Endothelial cell (in vitro differentiated cells): ENCODE measurements around the gene CCDC122. TPM values are rescaled to one million over a fixed set of nuclear protein-coding genes. Genes with fewer than 3 reads are reported as not detected.

Experiments used
- DNase-seq: peaks from one replicate; pipeline ENCODE4 v3.0.0; 2021; ENCODE audit warnings: low spot score
- H3K27ac Mint-ChIP-seq: one replicate; pipeline ENCODE4 v1.8.0; 2021; ENCODE audit warnings: mixed read lengths, inconsistent platforms; ENCODE audit not compliant: unreplicated experiment
- H3K27me3 Mint-ChIP-seq: one replicate; pipeline ENCODE4 v1.8.0; 2021; ENCODE audit warnings: mild to moderate bottlenecking, moderate library complexity, mixed read lengths, inconsistent platforms; ENCODE audit not compliant: unreplicated experiment
- H3K36me3 Mint-ChIP-seq: one replicate; pipeline ENCODE4 v1.8.0; 2021; ENCODE audit warnings: mild to moderate bottlenecking, low read depth, mixed read lengths, inconsistent platforms; ENCODE audit not compliant: unreplicated experiment
- H3K4me1 Mint-ChIP-seq: one replicate; pipeline ENCODE4 v1.8.0; 2021; ENCODE audit warnings: mild to moderate bottlenecking, mixed read lengths, inconsistent platforms; ENCODE audit not compliant: unreplicated experiment
- H3K4me3 Mint-ChIP-seq: one replicate; pipeline ENCODE4 v1.8.0; 2021; ENCODE audit warnings: mild to moderate bottlenecking, mixed read lengths, inconsistent platforms; ENCODE audit not compliant: unreplicated experiment
- H3K9me3 Mint-ChIP-seq: one replicate; pipeline ENCODE4 v1.8.0; 2021; ENCODE audit warnings: mixed read lengths, inconsistent platforms; ENCODE audit not compliant: unreplicated experiment
- total RNA-seq: library from RNA; stranded (reverse); fragmentation: NEBNext Ultra II Directional; extraction: Animal tissue kit (Norgen Biotek cat#: 25700); gene quantifications from one replicate; pipeline ENCODE4 v1.2.1, GENCODE V29; 2021; ENCODE audit not compliant: unreplicated experiment
- TF ChIP-seq, protein P1 (sequence below): fragments of 200-600 bp; sonication (generic); IDR thresholded peaks from one replicate; pipeline ENCODE4 v1.5.0; 2021; ENCODE audit warnings: antibody characterized with exemption; ENCODE audit not compliant: unreplicated experiment

The CCDC122 gene
- total RNA-seq, 1 donor from 2014 or later, result 7.1 TPM

DNA sequence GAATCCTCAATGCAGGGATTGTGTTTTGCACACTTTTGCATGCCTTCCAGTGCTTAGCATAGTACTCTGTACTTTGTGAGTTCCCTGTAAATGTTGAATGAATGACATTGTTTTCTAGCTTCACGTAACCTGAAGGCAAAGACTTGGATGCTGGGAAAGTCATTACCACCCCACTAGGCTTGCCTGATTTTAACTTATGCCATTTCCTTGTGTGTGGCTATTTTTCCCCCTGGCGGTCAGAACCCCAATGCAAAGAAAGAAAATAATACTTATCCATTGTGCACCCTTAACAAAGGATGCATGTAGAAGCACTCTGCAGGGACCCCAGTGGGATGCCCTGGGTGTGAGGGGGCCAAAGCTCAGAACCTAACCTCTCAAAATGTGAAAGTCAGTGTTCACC is 91.5 kb downstream of the CCDC122 start:
- Mint-ChIP-seq H3K27me3 (peaks cover 11% of the 10 kb centered on the region), H3K27ac (no peak overlapping the region), H3K9me3 (no peaks in the 10 kb centered on the region), H3K36me3 (no peaks in the 10 kb centered on the region), H3K4me1 (peaks cover 12% of the 10 kb centered on the region), H3K4me3 (peak overlapping the region; percentile 88)
- TF ChIP-seq, protein P1, sequence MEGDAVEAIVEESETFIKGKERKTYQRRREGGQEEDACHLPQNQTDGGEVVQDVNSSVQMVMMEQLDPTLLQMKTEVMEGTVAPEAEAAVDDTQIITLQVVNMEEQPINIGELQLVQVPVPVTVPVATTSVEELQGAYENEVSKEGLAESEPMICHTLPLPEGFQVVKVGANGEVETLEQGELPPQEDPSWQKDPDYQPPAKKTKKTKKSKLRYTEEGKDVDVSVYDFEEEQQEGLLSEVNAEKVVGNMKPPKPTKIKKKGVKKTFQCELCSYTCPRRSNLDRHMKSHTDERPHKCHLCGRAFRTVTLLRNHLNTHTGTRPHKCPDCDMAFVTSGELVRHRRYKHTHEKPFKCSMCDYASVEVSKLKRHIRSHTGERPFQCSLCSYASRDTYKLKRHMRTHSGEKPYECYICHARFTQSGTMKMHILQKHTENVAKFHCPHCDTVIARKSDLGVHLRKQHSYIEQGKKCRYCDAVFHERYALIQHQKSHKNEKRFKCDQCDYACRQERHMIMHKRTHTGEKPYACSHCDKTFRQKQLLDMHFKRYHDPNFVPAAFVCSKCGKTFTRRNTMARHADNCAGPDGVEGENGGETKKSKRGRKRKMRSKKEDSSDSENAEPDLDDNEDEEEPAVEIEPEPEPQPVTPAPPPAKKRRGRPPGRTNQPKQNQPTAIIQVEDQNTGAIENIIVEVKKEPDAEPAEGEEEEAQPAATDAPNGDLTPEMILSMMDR, result peak; percentile 78
- peak; percentile 54 for DNase-seq

DNA sequence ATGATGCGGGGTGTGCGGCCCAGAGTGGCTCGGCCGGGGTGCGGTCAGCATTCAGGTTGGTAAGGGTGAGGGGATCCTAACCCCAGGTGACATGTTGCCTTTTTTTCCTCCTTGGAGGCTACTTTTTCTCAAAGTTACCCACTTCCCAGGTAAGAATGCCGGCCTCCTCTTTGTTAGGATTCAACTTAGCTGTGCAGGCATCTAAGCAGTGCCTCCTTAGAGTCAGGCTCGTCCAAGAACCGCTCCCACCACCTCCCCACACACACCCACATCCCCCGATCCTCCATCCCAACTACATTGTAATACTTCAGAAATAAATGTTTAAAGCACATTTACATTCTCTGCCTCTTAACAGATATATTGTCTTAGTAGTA is 92.0 kb downstream of the CCDC122 start:
- no peaks in the 10 kb centered on the region for H3K36me3 Mint-ChIP-seq
- H3K4me3 Mint-ChIP-seq, result peak overlapping the region; percentile 88
- peaks cover 11% of the 10 kb centered on the region for H3K27me3 Mint-ChIP-seq
- no peak overlapping the region for H3K27ac Mint-ChIP-seq
- H3K9me3 Mint-ChIP-seq, result no peaks in the 10 kb centered on the region
- TF ChIP-seq, protein P1, result no peak
- DNase-seq, result no peak
- peaks cover 12% of the 10 kb centered on the region for H3K4me1 Mint-ChIP-seq

DNA sequence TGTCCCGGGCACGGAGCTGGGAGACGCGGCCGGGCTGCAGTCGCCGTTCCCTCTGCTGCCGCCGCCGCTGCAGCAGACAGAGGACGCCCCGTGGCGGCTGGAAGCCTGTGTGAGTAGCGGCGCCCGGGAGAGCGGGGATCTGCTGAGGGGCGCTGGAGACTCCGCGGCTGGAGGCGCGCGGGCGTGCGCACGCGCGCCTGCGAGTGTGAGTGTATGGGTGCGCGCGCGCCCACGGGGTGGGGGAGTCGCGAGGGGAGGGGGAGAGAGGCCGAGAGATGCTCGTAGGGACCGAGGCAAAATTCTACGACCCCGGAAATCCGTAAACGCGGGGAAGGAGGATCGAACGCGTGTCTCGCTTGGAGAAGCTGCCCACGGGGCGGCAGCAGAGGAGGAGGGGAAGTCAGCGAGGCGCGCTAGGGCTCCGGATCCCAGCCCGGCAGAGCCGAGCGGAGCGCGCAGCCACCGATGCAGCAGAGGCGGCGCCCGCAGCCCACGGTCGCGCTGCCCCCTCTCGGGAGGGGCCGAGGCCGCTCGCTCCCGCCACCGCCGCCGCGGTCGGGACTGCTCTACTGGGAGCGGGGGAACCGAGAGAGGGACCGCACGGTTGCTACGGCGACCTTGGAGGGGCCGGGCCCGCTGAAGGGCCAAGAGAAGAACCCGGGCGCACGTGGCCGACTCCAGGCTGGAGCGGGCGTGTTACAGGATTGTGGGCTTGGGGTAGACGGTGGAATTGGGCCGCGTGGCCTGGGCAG is 92.6 kb downstream of the CCDC122 start, which contains the start of gene ENOX1:
Gene ENOX1 (minus strand): TSS at position 207 of the 752 bp plus-strand sequence.
- Mint-ChIP-seq H3K4me3 (peak within 1 kb of the TSS; percentile 91), H3K27ac (no peak within 1 kb of the TSS), H3K36me3 (no peaks in the 10 kb centered on the region), H3K9me3 (no peaks in the 10 kb centered on the region), H3K4me1 (peaks cover 12% of the 10 kb centered on the region), H3K27me3 (peaks cover 11% of the 10 kb centered on the region)
- TF ChIP-seq, protein P1, result peak; percentile 16
- DNase-seq, result peak; percentile 61

- Mint-ChIP-seq H3K9me3 (no peaks in the 10 kb centered on the region), H3K36me3 (no peaks in the 10 kb centered on the region), H3K27ac (no peak overlapping the region), H3K4me1 (peaks cover 12% of the 10 kb centered on the region), H3K4me3 (no peak overlapping the region), H3K27me3 (peaks cover 11% of the 10 kb centered on the region)
- DNase-seq, result no peak
- TF ChIP-seq, protein P1, result no peak
Observed at GRCh38 chr13:43786472-43786765, 93.1 kb downstream of the CCDC122 start.

Other genes with a start within 250 kb of the CCDC122 start
- 1.7 TPM for gene ENOX1, start 92.8 kb downstream of the CCDC122 start, total RNA-seq
- gene LACC1, start 164 bp upstream of the CCDC122 start, total RNA-seq, result 4.8 TPM